ENCODE results near the gene TBC1D22A.

The TBC1D22A gene

GRCh38 chr22:46956498-46957215 lies 194.2 kb downstream of the TBC1D22A start:
- DNase-seq (ENCODE audit: low read depth, low spot score): no peak
- CTCF ChIA-PET: interaction anchor here (0.8 kb wide), 1 partner anchor 10 kb away, joined by 3 read pairs; no protein-coding TSS in a partner anchor

GRCh38 chr22:46957521-46957920 lies 195.1 kb downstream of the TBC1D22A start:
- no peak overlapping the region for H3K4me3 ChIP-seq (ENCODE audit: low read depth, low read length)
- no peak for TF ChIP-seq CTCF (IDR thresholded peaks at IDR 0.05; ENCODE audit: insufficient read depth, low read length, missing control alignments)
- CTCF ChIA-PET: no interaction called here
- POLR2A ChIA-PET: no interaction called here
- DNase-seq (ENCODE audit: low read depth, low spot score): no peak

More at GRCh38 chr22:46956498-46957215, 194.2 kb downstream of the TBC1D22A start:
- no peak overlapping the region for H3K4me3 ChIP-seq (ENCODE audit: low read depth, low read length)
- no peak for TF ChIP-seq CTCF (IDR thresholded peaks at IDR 0.05; ENCODE audit: insufficient read depth, low read length, missing control alignments)
- POLR2A ChIA-PET: no interaction called here

- no peak for TF ChIP-seq CTCF (IDR thresholded peaks at IDR 0.05; ENCODE audit: insufficient read depth, low read length, missing control alignments)
- CTCF ChIA-PET: no interaction called here
- no peak for DNase-seq (ENCODE audit: low read depth, low spot score)
- H3K4me3 ChIP-seq (ENCODE audit: low read depth, low read length): no peak overlapping the region
- POLR2A ChIA-PET: no interaction called here
These were observed 195.7 kb downstream of the TBC1D22A start for GRCh38 chr22:46958191-46958590.

GRCh38 chr22:46958658-46959057 lies 196.2 kb downstream of the TBC1D22A start:
- DNase-seq (ENCODE audit: low read depth, low spot score): no peak
- ChIA-PET POLR2A (no interaction called here), CTCF (no interaction called here)
- H3K4me3 ChIP-seq (ENCODE audit: low read depth, low read length): no peak overlapping the region
- no peak for TF ChIP-seq CTCF (IDR thresholded peaks at IDR 0.05; ENCODE audit: insufficient read depth, low read length, missing control alignments)

GRCh38 chr22:46959369-46959768 lies 196.9 kb downstream of the TBC1D22A start:
- DNase-seq (ENCODE audit: low read depth, low spot score): no peak
- ChIA-PET POLR2A (no interaction called here), CTCF (interaction anchor here (1.3 kb wide), 1 partner anchor 161 kb away, joined by 3 read pairs; no protein-coding TSS in a partner anchor)
- no peak for TF ChIP-seq CTCF (IDR thresholded peaks at IDR 0.05; ENCODE audit: insufficient read depth, low read length, missing control alignments)
- H3K4me3 ChIP-seq (ENCODE audit: low read depth, low read length): no peak overlapping the region

- CTCF ChIA-PET: no interaction called here
- POLR2A ChIA-PET: no interaction called here
These were observed 199.3 kb downstream of the TBC1D22A start for GRCh38 chr22:46961591-46962295.

More at GRCh38 chr22:46961591-46962295, 199.3 kb downstream of the TBC1D22A start:
- no peak overlapping the region for H3K4me3 ChIP-seq (ENCODE audit: low read depth, low read length)
- DNase-seq (ENCODE audit: low read depth, low spot score): no peak
- TF ChIP-seq CTCF (IDR thresholded peaks at IDR 0.05; ENCODE audit: insufficient read depth, low read length, missing control alignments): no peak
